SKM-1 treated with dmso at 0.1 percent for 144 hours (cell line): ENCODE results near the gene ITGB5.
A peak's percentile ranks its signal among the peaks of the same experiment; 100 is the strongest.

ENCODE experiments used
- DNase-seq: peaks from one replicate; lab custom pipeline; 2025; ENCODE audit not compliant: unreplicated experiment; lab: John Stamatoyannopoulos, UW

ITGB5 gene

GRCh38 chr3:124887177-124887931 is at the start of gene ITGB5:
Gene ITGB5, minus strand, starts transcription at chr3:124887365. Its CDS starts 365 bp downstream, at chr3:124887000.
- DNase-seq = peak; percentile 13

DNA sequence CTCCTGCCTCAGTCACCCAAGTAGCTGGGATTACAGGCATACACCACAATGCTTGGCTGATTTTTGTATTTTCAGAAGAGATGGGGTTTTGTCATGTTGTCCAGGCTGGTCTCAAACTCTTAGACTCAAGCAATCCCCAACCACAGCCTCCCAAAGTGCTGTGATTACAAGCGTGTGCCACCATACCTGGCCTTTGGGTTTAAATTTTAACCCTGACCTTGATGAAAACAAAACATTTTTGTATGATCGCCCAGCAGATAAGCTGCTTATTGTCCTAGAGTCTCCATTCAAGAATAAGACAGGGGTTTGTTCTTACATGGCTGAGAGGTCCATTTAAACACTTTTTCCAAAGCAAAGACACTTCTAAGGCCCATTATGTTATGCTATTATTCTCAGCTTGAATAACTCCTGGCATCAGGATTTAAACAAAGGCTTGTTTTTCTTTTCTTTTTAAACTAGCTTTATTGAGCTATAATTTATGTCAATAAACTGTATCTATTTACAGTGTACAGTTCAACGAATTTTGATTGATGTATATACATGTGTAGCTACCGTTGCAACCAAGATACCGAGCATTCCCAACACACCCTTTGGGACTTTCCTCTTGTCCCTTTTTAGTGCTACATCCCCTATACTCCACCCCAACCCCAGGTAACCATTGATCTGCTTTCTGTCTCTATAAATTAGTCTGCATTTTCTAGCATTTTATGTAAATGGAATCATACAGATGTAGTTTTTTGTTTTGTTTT is 48.8 kb upstream of the ITGB5 start:
- DNase-seq = no peak

DNA sequence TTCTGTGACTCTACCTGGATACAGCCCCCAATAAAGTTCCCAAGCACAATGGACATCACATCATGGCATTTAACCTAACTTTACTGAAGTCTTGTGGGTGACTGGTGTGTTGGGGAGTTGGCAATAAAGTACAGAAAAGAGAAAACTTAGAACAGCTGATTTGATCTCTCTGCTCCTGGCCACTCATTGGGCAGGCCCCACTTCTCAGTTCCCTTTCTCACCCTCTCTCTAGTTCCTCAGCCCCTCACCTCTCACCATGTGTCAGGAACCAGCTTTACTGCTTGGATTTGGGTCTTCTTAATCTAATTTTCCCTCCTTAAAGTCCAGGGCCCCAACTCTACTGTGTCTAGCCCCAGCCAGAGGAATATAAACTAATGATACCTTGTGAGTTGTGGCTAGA is 48.1 kb upstream of the ITGB5 start:
- no peak for DNase-seq

GRCh38 chr3:124934577-124934976 is 47.4 kb upstream of the ITGB5 start, which contains the start of gene MUC13:
Gene MUC13, minus strand, starts transcription at chr3:124934751. Its CDS starts 39 bp downstream, at chr3:124934712.
- DNase-seq = no peak

DNA sequence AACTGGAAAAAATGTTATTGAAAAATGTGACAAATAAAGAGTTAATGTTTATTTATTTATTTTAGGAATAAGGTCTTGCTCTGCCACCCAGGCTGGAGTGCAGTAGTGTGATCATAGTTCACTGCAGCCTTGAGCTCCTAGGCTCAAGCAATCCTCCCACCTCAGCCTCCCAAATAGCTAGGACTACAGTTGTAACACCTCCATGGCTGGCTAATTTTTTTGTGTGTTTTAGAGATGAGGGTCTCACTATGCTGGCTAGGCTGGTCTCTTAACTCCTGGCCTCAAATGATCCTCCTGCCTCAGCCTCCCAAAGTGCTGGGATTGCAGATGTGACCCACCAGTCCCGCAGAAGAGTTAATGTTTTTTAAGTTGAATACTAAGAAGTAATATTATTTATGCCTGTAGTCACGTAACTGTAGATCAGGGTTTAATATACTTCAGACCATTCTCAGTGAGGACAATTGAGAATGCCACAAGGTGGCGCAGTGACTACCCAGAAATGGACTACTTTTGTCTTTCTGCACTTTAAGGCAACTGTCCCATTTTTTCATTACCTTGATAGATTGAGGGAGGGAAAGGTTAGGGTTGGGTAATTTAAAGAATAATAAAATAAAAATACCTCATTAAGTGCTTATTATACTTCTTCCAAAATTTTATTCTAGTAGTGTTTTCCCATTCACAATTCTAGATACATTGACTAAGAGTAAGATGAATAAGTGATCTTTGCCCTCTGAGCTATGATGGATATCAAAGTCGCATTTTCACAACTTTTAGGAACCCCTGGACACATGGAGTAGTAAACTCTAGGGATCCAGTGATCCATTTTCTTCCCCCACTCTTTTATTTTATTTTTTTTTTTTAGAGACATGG is 41.4 kb upstream of the ITGB5 start:
- peak; percentile 48 for DNase-seq

DNA sequence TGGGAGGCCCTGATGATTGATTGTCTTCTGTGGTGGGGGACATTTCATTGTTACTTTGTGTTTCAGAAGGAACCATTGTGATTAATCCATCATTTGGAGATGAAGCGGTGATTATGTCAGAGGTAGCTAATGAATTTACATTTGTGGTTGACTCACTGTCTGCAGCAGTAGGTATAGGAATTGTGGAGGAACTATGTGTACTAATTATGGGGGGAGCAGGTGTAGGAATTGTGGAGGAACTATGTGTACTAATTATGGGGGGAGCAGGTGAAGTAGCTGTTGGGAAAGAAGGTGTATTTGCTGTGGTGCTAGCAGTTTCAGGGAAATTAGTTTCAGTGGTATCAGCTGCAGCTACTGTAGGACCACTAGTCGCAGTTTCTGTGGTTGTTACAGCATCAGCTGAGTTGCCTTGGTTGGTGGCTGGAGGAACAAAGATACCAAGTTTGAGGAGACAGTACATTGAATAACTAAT is 40.4 kb upstream of the ITGB5 start:
- DNase-seq = no peak

DNA sequence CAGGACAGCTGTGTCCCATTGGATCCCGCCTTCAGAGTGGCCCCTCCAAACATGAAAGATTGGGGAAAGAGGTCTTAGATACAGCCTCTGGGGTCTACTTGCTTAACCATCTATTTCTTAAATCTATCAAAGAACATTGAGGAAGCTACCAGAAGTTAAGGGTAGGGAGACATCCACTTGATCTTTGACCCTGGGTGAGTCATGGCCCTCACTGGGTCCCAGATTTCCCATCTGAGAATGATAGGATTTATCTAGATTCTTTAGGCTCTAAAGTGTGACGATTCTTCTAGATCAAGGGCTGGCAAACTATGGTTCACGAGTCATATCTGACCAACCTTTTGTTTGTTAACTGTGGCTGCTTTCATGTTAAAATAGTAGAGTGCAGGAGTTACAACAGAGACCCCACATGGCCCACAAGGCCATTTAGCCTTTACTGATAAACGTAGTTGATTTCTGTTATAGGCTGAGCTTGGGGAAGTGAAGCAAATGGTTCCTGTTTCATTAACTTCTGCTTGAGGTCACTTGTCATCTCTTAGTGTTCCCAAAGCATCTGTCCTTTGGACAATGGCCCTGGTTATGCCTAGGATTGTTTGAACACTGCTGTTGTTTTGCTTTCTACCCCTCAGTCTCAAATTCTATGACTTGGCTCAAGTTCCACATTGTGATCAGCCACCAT is 39.4 kb upstream of the ITGB5 start:
- DNase-seq = peak; percentile 53

DNA sequence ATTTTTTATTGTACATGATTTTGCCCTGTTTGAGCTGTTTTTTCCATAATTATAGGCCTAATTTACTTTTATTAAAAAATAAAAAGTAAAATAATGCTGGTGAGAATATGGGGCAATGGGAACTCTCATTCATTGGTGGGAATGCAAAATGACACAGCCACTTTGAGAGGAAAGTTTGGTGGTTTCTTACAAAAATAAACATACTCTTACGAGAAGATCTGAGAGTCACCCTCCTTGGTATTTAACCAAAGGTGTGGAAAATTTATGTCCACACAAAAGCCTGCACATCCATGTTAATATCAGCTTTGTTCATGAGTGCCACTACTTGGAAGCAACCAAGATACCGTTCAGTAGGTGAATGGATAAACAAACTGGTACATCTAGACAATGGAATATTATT is 37.6 kb upstream of the ITGB5 start:
- no peak for DNase-seq

DNA sequence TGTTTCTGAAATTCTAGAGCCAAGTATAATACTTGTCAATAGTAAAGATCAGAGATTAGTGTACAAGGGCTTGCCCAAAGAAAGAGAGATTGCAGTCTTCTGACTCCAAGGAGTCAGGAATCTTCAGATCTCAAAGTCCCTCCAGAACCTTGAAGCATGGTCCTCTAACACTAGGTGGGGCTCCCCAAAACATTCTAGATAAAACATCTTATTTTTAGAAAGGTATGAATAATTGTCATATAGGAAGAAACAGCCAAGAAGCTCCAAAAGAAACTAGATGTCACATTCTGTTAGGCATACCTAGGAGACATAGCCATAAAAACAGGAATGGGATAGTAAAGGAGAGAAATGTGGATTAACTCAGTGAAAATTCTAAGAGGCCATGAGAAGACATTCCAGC is 36.7 kb upstream of the ITGB5 start:
- DNase-seq = no peak

DNA sequence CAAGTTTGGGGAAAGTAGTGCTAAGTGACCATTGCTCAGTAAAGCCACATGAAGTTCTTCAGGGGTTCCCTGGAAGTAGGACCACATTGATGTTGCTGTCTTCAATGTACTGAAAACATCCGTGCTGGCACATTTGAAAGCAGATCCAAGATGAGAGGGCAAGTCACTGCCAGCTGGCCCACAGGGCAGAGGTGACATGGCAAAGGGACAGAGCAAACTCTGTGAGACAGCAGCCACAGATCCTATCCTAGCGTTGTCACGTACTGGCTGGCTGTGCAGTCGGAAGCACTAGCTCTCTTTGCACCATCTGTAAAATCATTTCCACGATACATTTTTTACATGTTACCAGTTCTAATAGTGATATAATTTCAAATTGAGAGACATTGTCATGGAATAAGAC is 33.6 kb upstream of the ITGB5 start:
- no peak for DNase-seq

GRCh38 chr3:124919756-124920155 is 32.6 kb upstream of the ITGB5 start:
- DNase-seq = no peak

DNA sequence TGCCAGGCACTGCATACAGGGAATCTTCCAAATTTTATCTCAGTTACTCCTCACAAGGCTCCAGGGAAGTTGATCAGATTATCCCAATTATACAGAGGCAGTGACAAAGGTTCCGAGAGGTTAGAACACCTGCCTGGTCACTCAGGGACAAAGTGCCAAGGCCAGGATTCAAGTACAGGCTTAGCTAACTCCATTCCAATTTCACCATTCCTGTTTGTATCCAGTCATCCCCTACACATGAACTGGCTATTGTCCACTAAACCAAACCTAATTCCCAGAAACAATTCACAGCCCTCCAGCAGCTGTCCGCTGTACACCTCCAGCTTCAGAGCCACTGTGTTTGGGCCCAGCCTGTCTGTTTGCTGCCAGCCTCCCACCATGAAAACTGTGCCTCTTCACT is 31.4 kb upstream of the ITGB5 start:
- DNase-seq = no peak

DNA sequence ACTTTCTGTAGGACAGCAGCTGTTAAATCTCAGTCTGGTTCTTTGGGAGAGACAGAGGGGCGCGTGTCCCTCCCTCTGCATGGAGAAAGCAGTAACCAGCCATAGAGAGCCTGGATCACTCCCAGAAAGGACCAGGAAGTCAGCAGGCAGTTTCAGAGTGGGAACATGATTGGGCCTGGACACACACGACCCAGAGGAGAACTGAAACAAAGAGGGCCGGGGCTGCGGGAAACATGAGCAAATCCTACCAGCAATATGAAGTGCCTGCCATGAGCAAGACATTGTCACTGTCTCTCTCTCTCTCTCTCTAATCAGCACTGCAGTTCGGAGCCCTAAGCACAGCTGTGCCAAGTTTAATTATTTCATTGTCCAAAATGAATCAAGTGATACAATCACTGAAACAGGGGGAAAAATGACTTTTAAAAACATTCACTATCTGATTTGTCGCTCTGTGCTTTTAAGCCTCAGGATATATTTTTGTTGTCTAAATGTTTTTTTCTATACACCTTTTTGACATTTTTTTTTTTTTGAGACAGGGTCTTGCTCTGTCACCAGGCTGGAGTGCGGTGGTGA is 29.8 kb upstream of the ITGB5 start:
- no peak for DNase-seq

GRCh38 chr3:124915254-124915653 is 28.1 kb upstream of the ITGB5 start:
- no peak for DNase-seq

DNA sequence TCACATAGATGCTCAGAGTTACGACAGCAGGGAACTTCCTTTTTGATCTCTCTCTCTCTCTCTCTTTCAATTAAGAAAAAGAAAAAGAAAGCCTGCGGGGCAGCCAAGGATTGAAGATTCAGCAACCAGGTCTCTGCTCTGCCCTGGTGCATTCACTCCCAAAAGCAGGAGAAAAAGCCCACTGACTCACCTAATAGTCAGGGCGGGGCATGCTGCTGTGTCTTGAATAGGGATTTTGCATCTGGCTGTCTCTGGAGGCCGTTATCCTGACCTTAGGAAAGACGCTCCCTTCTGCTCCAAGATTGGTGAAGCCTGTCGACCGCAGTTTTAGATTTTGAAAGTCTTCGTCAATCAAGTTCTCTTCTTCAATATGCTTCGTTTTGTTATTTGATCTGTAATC is 20.8 kb upstream of the ITGB5 start:
- DNase-seq = no peak

GRCh38 chr3:124904835-124905492 is 17.8 kb upstream of the ITGB5 start:
- DNase-seq = no peak

DNA sequence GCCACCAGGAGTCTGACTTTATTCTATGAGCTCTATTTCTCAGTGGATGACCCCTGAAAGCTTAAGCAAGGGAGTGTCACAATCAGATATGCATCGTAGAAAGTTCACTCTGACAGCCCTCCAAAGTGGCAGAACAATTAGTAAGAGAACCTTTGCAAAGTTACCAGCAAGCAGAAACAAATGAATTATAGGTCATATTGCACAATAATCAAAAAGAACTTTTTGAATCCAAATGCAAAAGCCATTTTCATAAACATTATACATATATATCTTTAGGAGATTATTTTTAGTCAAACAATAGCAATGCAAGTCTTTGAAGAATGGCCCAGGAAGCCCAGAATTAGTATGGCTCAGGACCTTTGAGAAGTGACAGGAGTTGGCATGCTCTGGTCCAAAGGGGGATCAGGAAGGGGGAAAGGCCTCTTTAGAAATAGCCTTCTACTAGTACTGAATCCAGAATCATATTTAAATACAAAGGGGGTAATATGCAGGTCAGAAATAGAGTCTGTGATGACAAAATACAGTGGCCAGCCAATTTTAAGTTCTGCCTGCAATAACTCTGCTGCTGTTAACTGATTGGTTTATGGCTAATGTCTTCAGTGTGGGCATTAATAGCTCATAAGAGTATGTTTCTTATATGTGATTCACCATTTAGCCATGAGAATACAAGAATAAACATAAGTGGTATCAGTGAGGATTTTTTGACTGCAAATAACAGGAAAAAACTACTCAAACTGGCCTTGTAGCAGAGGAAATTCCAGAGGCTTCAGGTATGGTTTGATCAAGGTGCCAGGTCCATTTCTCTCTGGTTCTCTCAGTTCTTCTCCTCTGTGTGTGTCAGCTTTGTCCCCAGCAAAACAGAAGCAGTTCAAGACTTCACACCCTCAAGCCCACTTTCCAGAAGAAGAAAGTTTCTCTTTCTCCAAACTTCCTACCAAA is 17.0 kb upstream of the ITGB5 start:
- DNase-seq = no peak

DNA sequence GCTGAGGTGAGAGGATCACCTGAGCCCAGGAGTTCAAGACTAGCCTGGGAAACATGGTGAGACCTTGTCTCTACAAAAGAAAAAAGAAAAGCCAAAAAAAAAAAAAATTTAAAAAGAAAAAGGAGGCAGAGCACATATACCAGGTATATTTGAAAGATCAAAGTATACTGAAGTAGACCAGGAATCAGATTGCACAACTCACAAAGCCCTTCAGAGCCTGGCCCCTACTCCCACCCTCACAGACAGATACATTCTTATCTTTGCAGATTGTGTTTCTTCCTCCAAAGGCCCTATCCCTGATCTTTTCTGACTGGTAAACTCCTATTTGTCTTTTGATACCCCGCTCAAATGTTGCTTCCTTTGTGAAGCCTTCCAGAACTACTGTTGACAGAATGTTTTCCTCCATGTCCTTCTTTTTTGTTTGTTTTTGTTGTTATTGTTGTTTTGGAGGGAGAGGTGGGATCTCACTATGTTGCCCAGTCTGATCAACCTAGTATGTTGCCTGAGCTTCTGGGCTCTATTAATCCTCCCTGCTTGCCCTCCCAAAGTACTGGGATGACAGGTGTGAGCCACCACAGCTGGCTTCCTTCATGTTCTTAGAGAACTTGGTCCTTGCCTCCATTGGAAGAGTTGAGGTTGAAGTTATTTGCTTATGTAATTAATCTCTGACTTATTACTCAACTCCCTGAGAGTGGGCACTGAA is 9.8 kb upstream of the ITGB5 start:
- no peak for DNase-seq
